ENCODE data around the gene EEFSEC. TPM values are rescaled to one million over a fixed set of nuclear protein-coding genes. Genes with fewer than 3 reads are reported as not detected.

The EEFSEC gene
- total RNA-seq, 1 experiment from 2014 or later, result 15.4 TPM

DNA sequence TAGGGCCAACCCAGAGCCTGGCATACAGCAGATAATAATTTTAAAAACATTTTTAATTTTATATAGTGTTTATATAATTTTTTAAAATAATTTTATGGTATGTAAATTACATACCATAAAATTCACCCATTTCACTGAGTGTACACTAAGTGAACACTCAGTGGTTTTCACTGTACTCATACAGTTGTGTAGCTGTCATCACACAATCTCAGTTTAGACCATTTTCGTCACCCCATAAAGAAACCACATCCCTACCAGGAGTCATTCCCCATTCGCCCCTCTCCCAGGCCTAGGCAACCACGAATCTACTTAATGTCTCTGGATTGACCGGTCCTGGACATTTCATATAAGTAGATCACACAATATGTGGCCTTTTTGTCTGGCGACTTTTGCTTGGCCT lies 10.2 kb downstream of the EEFSEC start:
- in situ Hi-C loops (cut with HindIII; ENCODE audit: low pct_unique_long_range_greater_than_20kb, low sequenced_read_pairs) (no loop called here), intact Hi-C loops (cut with micrococcal nuclease; ENCODE audit: unreplicated experiment) (no loop called here)
- Histone ChIP-seq H3K27me3 (ENCODE audit: control insufficient read depth, insufficient read depth, low read length) (no peaks in the 10 kb centered on the region), H3K9me3 (ENCODE audit: control insufficient read depth, insufficient read depth, low read depth, low read length) (no peaks in the 10 kb centered on the region), H3K36me3 (ENCODE audit: control insufficient read depth, insufficient read depth, low read length) (no peaks in the 10 kb centered on the region), H3K4me1 (ENCODE audit: control insufficient read depth, insufficient read depth, low read length) (peaks cover 2% of the 10 kb centered on the region; the same call in 1 of the 2 replicates), H3K4me3 (ENCODE audit: low read depth in 2 of 2, low read length in 2 of 2) (no peak overlapping the region), H3K27ac (ENCODE audit: low read length) (no peak overlapping the region)
- CTCF ChIA-PET, result no interaction called here
- POLR2A ChIA-PET, result no interaction called here
- ATAC-seq (no peak), DNase-seq (ENCODE audit: low read depth, low spot score) (no peak)
- BruUV-seq (replicated peaks), result no TSS peak
- no peak for TF ChIP-seq SIN3A (IDR thresholded peaks at IDR 0.05; ENCODE audit: borderline replicate concordance, insufficient read depth, low read depth, low read length)
- TF ChIP-seq, protein P1, sequence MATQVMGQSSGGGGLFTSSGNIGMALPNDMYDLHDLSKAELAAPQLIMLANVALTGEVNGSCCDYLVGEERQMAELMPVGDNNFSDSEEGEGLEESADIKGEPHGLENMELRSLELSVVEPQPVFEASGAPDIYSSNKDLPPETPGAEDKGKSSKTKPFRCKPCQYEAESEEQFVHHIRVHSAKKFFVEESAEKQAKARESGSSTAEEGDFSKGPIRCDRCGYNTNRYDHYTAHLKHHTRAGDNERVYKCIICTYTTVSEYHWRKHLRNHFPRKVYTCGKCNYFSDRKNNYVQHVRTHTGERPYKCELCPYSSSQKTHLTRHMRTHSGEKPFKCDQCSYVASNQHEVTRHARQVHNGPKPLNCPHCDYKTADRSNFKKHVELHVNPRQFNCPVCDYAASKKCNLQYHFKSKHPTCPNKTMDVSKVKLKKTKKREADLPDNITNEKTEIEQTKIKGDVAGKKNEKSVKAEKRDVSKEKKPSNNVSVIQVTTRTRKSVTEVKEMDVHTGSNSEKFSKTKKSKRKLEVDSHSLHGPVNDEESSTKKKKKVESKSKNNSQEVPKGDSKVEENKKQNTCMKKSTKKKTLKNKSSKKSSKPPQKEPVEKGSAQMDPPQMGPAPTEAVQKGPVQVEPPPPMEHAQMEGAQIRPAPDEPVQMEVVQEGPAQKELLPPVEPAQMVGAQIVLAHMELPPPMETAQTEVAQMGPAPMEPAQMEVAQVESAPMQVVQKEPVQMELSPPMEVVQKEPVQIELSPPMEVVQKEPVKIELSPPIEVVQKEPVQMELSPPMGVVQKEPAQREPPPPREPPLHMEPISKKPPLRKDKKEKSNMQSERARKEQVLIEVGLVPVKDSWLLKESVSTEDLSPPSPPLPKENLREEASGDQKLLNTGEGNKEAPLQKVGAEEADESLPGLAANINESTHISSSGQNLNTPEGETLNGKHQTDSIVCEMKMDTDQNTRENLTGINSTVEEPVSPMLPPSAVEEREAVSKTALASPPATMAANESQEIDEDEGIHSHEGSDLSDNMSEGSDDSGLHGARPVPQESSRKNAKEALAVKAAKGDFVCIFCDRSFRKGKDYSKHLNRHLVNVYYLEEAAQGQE (IDR thresholded peaks at IDR 0.05; ENCODE audit: insufficient read depth in 1 of 2, low read depth in 2 of 2, low read length in 1 of 2), result no peak
- no peak for TF ChIP-seq CTCF (IDR thresholded peaks at IDR 0.05)
- TF ChIP-seq TCF7L2 (IDR thresholded peaks at IDR 0.05; ENCODE audit: low read depth, low read length), result no peak

DNA sequence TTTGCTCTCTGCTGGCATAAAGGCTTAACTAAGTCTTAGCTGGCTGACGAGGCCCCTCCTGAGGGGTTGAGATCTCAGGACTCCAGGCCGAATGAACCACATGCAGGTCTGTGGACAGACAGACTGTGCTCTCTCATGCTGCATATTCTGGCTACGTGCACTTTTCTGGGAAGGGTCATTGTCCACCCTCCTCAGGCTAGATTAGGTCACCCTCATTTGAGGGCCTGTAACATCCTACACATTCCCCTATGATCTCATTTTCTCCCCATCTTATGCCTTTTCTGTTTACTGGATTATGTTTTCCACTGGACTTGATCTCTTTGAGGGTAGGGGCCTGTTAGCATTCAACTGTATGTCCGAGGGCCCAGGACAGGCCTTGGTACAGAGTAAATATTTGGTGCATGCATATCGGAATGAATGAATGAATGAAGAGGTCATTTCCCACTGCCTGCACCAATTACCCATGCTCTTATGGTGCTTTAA lies 13.7 kb downstream of the EEFSEC start:
- TF ChIP-seq CTCF (IDR thresholded peaks at IDR 0.05) (no peak), POLR2AphosphoS5 (IDR thresholded peaks at IDR 0.05; ENCODE audit: low read depth, low read length) (no peak)
- no peak for DNase-seq (ENCODE audit: low read depth, low spot score)
- H3K4me3 ChIP-seq (ENCODE audit: low read depth in 2 of 2, low read length in 2 of 2), result no peak overlapping the region
- POLR2A ChIA-PET, result no interaction called here
- H3K27ac ChIP-seq (ENCODE audit: low read length), result no peak overlapping the region
- H3K27me3 ChIP-seq (ENCODE audit: control insufficient read depth, insufficient read depth, low read length), result no peaks in the 10 kb centered on the region
- CTCF ChIA-PET, result no interaction called here
- in situ Hi-C loops (cut with HindIII; ENCODE audit: low pct_unique_long_range_greater_than_20kb, low sequenced_read_pairs), result no loop called here
- no peak for ATAC-seq
- H3K36me3 ChIP-seq (ENCODE audit: control insufficient read depth, insufficient read depth, low read length), result no peaks in the 10 kb centered on the region
- peaks cover 13% of the 10 kb centered on the region for H3K4me1 ChIP-seq (ENCODE audit: control insufficient read depth, insufficient read depth, low read length)
- no peaks in the 10 kb centered on the region for H3K9me3 ChIP-seq (ENCODE audit: control insufficient read depth, insufficient read depth, low read depth, low read length)
- no TSS peak for BruUV-seq (replicated peaks)
- intact Hi-C loops (cut with micrococcal nuclease; ENCODE audit: unreplicated experiment), result no loop called here

DNA sequence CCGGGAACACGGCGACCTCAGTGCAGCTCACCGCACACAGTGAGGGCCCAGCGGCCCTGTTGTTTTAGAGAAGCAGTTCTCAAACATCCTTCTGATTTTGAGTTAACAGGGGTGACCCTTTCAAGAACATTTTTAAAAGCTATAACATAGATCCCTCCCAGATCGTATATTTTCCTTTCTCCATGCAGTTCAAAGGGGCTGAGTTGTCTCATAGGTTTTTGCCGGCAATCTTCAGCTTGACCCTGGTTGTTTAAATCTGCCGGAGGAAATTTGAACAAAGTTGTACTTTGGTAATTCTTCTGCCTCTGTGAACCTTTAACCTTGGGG lies 14.3 kb downstream of the EEFSEC start:
- in situ Hi-C loops (cut with HindIII; ENCODE audit: low pct_unique_long_range_greater_than_20kb, low sequenced_read_pairs) (no loop called here), intact Hi-C loops (cut with micrococcal nuclease; ENCODE audit: unreplicated experiment) (no loop called here)
- Histone ChIP-seq H3K27ac (ENCODE audit: low read length) (no peak overlapping the region), H3K36me3 (ENCODE audit: control insufficient read depth, insufficient read depth, low read length) (no peaks in the 10 kb centered on the region), H3K4me3 (ENCODE audit: low read depth in 2 of 2, low read length in 2 of 2) (no peak overlapping the region), H3K27me3 (ENCODE audit: control insufficient read depth, insufficient read depth, low read length) (no peaks in the 10 kb centered on the region), H3K4me1 (ENCODE audit: control insufficient read depth, insufficient read depth, low read length) (peaks cover 13% of the 10 kb centered on the region), H3K9me3 (ENCODE audit: control insufficient read depth, insufficient read depth, low read depth, low read length) (no peaks in the 10 kb centered on the region)
- POLR2A ChIA-PET, result no interaction called here
- TF ChIP-seq POLR2AphosphoS5 (IDR thresholded peaks at IDR 0.05; ENCODE audit: low read depth, low read length) (no peak), SIN3A (IDR thresholded peaks at IDR 0.05; ENCODE audit: borderline replicate concordance, insufficient read depth, low read depth, low read length) (no peak), CTCF (IDR thresholded peaks at IDR 0.05) (no peak), TCF7L2 (IDR thresholded peaks at IDR 0.05; ENCODE audit: low read depth, low read length) (no peak)
- TF ChIP-seq, protein P1 (IDR thresholded peaks at IDR 0.05; ENCODE audit: insufficient read depth in 1 of 2, low read depth in 2 of 2, low read length in 1 of 2), result no peak
- no TSS peak for BruUV-seq (replicated peaks)
- ATAC-seq, result no peak
- CTCF ChIA-PET, result no interaction called here
- no peak for DNase-seq (ENCODE audit: low read depth, low spot score)

Measured in Panc1 (cell line).